Hepatocyte (in vitro differentiated cells): ENCODE results near the gene SEMA4A. TPM values are rescaled to one million over a fixed set of nuclear protein-coding genes. Genes with fewer than 3 reads are reported as not detected.

ENCODE experiments used
- DNase-seq: peaks from one replicate; pipeline ENCODE4 v3.0.0-alpha.2; 2016; ENCODE audit warnings: low spot score
- H2AFZ ChIP-seq: fragments of 200-600 bp; sonication (generic); 2 replicates; pipeline ENCODE4 v1.6.0; 2016; ENCODE audit warnings: antibody characterized with exemption, mild to moderate bottlenecking
- H3K27ac ChIP-seq: fragments of 200-600 bp; sonication (generic); 2 replicates; pipeline ENCODE4 v1.5.1; 2016; ENCODE audit warnings: mild to moderate bottlenecking
- H3K27me3 ChIP-seq: fragments of 200-600 bp; sonication (generic); 2 replicates; pipeline ENCODE4 v1.6.1; 2016
- H3K36me3 ChIP-seq: fragments of 200-600 bp; sonication (generic); replicated peaks from 2 replicates; pipeline ENCODE4 v1.5.1; 2016; ENCODE audit warnings: low read depth; ENCODE audit not compliant: insufficient read depth
- H3K4me1 ChIP-seq: fragments of 200-600 bp; sonication (generic); 2 replicates; pipeline ENCODE4 v1.5.1; 2016; ENCODE audit warnings: mild to moderate bottlenecking, moderate library complexity; ENCODE audit not compliant: insufficient read depth
- H3K4me2 ChIP-seq: fragments of 200-600 bp; sonication (generic); 2 replicates; pipeline ENCODE4 v1.6.0; 2016
- H3K4me3 ChIP-seq: fragments of 200-600 bp; sonication (generic); 2 replicates; pipeline ENCODE4 v1.5.1; 2016; ENCODE audit warnings: mild to moderate bottlenecking
- H3K79me2 ChIP-seq: fragments of 200-600 bp; sonication (generic); 2 replicates; pipeline ENCODE4 v1.6.0; 2017; ENCODE audit warnings: mild to moderate bottlenecking
- H3K9me2 ChIP-seq: fragments of 200-600 bp; sonication (generic); replicated peaks from 2 replicates; pipeline ENCODE4 v1.6.0; 2017; ENCODE audit warnings: mild to moderate bottlenecking; ENCODE audit not compliant: insufficient read depth
- H3K9me3 ChIP-seq: fragments of 200-600 bp; sonication (generic); 2 replicates; pipeline ENCODE4 v1.5.1; 2016; ENCODE audit warnings: low read depth, mild to moderate bottlenecking
- H4K20me1 ChIP-seq: fragments of 200-600 bp; sonication (generic); 2 replicates; pipeline ENCODE4 v1.6.0; 2016; ENCODE audit warnings: mild to moderate bottlenecking; ENCODE audit not compliant: insufficient read depth, poor library complexity, severe bottlenecking
- CTCF ChIP-seq: fragments of 200-600 bp; sonication (generic); IDR thresholded peaks from 2 replicates; pipeline ENCODE4 v1.5.1; 2016; ENCODE audit warnings: antibody characterized with exemption, mild to moderate bottlenecking; ENCODE audit not compliant: poor library complexity
- EZH2 ChIP-seq: fragments of 200-600 bp; sonication (generic); IDR thresholded peaks from 2 replicates; pipeline ENCODE4 v1.6.1; 2016; ENCODE audit warnings: antibody characterized with exemption, mild to moderate bottlenecking, borderline replicate concordance
- EZH2phosphoT487 ChIP-seq: fragments of 200-600 bp; sonication (generic); IDR thresholded peaks from one replicate; pipeline ENCODE4 v1.6.1; 2018; ENCODE audit warnings: antibody characterized with exemption, mild to moderate bottlenecking, low read depth, moderate library complexity; ENCODE audit not compliant: unreplicated experiment, severe bottlenecking
- WGBS: methylation state at CpG from one replicate; pipeline ENCODE4 v1.1.6; 2016; ENCODE audit warnings: low lambda C conversion rate; ENCODE audit errors: missing lambda C conversion rate; 5-methylcytosine and 5-hydroxymethylcytosine counted together
- polyA plus RNA-seq: library from polyadenylated mRNA; unstranded; fragments of >200 nt; fragmentation: Nextera tagmentation; extraction: Ambion mirVana; gene quantifications from 2 replicates; pipeline ENCODE4 v1.2.1, GENCODE V29; 2016
- total RNA-seq: library from RNA; depleted of rRNA; stranded (reverse); fragments of >200 nt; gene quantifications from 2 replicates; pipeline ENCODE4 v1.2.3, GENCODE V29; 2014

Gene SEMA4A
- total and polyA plus RNA-seq, 2 experiments from 2014 or later: 1.3 to 2.1 TPM

- Histone ChIP-seq H3K27me3 (no peaks in the 10 kb centered on the region), H3K4me3 (no peak overlapping the region), H3K9me2 (no peaks in the 10 kb centered on the region), H3K36me3 (no peaks in the 10 kb centered on the region), H3K4me1 (no peaks in the 10 kb centered on the region), H4K20me1 (no peaks in the 10 kb centered on the region), H3K79me2 (peaks cover 43% of the 10 kb centered on the region), H2AFZ (no peak overlapping the region), H3K4me2 (no peak overlapping the region), H3K27ac (no peak overlapping the region), H3K9me3 (no peaks in the 10 kb centered on the region)
- TF ChIP-seq EZH2phosphoT487: no peak
- TF ChIP-seq EZH2: no peak
- TF ChIP-seq CTCF: no peak
- no peak for DNase-seq
- 96% methylated on average over 3 of the region's 3 CpGs for WGBS
These were observed 51.3 kb downstream of the SEMA4A start for GRCh38 chr1:156204686-156205085.

DNA sequence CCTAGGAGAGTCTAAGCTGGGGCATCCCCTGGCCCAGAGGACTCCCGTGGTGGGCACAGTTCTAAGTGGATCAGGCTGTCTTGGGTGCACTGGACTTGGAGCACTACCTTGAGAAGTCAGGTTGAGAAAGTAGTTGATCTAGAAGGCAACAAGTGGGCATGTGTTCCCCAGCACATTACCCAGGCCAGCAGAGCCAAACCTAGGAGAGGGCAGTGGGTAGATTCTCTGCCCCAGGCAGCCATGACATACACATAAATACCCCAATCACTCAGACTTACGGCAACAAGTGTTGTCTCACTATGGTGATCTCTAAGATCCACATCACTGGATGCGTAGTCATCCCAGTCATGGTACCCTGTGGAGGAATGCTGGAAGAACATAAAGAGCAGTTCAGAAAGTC is 57.9 kb downstream of the SEMA4A start:
- no peak overlapping the region for H2AFZ ChIP-seq
- H4K20me1 ChIP-seq: no peaks in the 10 kb centered on the region
- 95% methylated on average over 3 of the region's 3 CpGs for whole genome bisulfite sequencing
- no peak for DNase-seq
- no peaks in the 10 kb centered on the region for H3K9me2 ChIP-seq
- no peaks in the 10 kb centered on the region for H3K36me3 ChIP-seq
- H3K27ac ChIP-seq: no peak overlapping the region
- H3K4me1 ChIP-seq: peaks cover 8% of the 10 kb centered on the region
- H3K27me3 ChIP-seq: no peaks in the 10 kb centered on the region
- no peak overlapping the region for H3K4me3 ChIP-seq
- H3K79me2 ChIP-seq: peaks cover 28% of the 10 kb centered on the region
- TF ChIP-seq CTCF: no peak
- TF ChIP-seq EZH2: no peak
- TF ChIP-seq EZH2phosphoT487: no peak
- H3K9me3 ChIP-seq: no peaks in the 10 kb centered on the region
- H3K4me2 ChIP-seq: no peak overlapping the region

GRCh38 chr1:156212130-156212529 is 58.7 kb downstream of the SEMA4A start:
- H3K27me3 ChIP-seq: no peaks in the 10 kb centered on the region
- H3K4me1 ChIP-seq: peaks cover 8% of the 10 kb centered on the region
- H3K9me3 ChIP-seq: no peaks in the 10 kb centered on the region
- H3K4me3 ChIP-seq: no peak overlapping the region
- H2AFZ ChIP-seq: peak overlapping the region; percentile 54
- H3K4me2 ChIP-seq: peak overlapping the region; percentile 75
- no peak for DNase-seq
- no peaks in the 10 kb centered on the region for H4K20me1 ChIP-seq
- no peak for TF ChIP-seq EZH2
- TF ChIP-seq CTCF: no peak
- no peak for TF ChIP-seq EZH2phosphoT487
- peak overlapping the region; percentile 96 for H3K27ac ChIP-seq
- peaks cover 31% of the 10 kb centered on the region for H3K79me2 ChIP-seq
- 87% methylated on average over 9 of the region's 9 CpGs for WGBS
- H3K36me3 ChIP-seq: no peaks in the 10 kb centered on the region
- no peaks in the 10 kb centered on the region for H3K9me2 ChIP-seq
